Ishikawa (cell line): ENCODE results near the gene GOSR1.

ENCODE experiments used
- CEBPB ChIP-seq: IDR thresholded peaks from 2 replicates; pipeline ENCODE4 v1.6.1; 2012
- CREB1 ChIP-seq: IDR thresholded peaks from 2 replicates; pipeline ENCODE4 v1.6.1; 2012; ENCODE audit warnings: low read depth
- EGR1 ChIP-seq: IDR thresholded peaks from 2 replicates; pipeline ENCODE4 v1.6.1; 2012
- EP300 ChIP-seq: IDR thresholded peaks from 2 replicates; pipeline ENCODE4 v1.6.1; 2012; ENCODE audit warnings: borderline replicate concordance
- FOXM1 ChIP-seq: IDR thresholded peaks from 2 replicates; pipeline ENCODE4 v1.6.1; 2012; ENCODE audit warnings: low read depth, borderline replicate concordance
- MAX ChIP-seq: IDR thresholded peaks from 2 replicates; pipeline ENCODE4 v1.6.1; 2012
- NFIC ChIP-seq: IDR thresholded peaks from 2 replicates; pipeline ENCODE4 v1.6.1; 2012
- RAD21 ChIP-seq: IDR thresholded peaks from 2 replicates; pipeline ENCODE4 v1.6.1; 2012; ENCODE audit warnings: low read depth
- REST ChIP-seq: IDR thresholded peaks from 2 replicates; pipeline ENCODE4 v1.6.1; 2012; ENCODE audit warnings: low read depth, mild to moderate bottlenecking
- TAF1 ChIP-seq: IDR thresholded peaks from 2 replicates; pipeline ENCODE4 v1.6.1; 2012; ENCODE audit warnings: low read depth, mild to moderate bottlenecking
- TCF12 ChIP-seq: IDR thresholded peaks from 2 replicates; pipeline ENCODE4 v1.6.1; 2012; ENCODE audit warnings: low read depth
- TEAD4 ChIP-seq: IDR thresholded peaks from 2 replicates; pipeline ENCODE4 v1.6.1; 2012
- USF1 ChIP-seq: IDR thresholded peaks from 2 replicates; pipeline ENCODE4 v1.6.1; 2012
- YY1 ChIP-seq: IDR thresholded peaks from 2 replicates; pipeline ENCODE4 v1.6.1; 2012; ENCODE audit warnings: low read depth
- ZBTB7A ChIP-seq: IDR thresholded peaks from 2 replicates; pipeline ENCODE4 v1.6.1; 2012; ENCODE audit warnings: low read depth

Gene GOSR1

GRCh38 chr17:30443721-30444120 lies 33.5 kb upstream of the GOSR1 start:
- no peak for TF ChIP-seq MAX
- no peak for TF ChIP-seq NFIC
- no peak for TF ChIP-seq REST
- no peak for TF ChIP-seq CREB1
- no peak for TF ChIP-seq RAD21
- no peak for TF ChIP-seq TCF12
- TF ChIP-seq EP300, result no peak
- TF ChIP-seq FOXM1, result no peak
- no peak for TF ChIP-seq YY1
- no peak for TF ChIP-seq ZBTB7A
- no peak for TF ChIP-seq CEBPB
- TF ChIP-seq TAF1, result no peak

- TF ChIP-seq EP300, result no peak
- no peak for TF ChIP-seq TAF1
- TF ChIP-seq TEAD4, result no peak
- TF ChIP-seq CREB1, result no peak
- TF ChIP-seq TCF12, result no peak
- no peak for TF ChIP-seq ZBTB7A
- TF ChIP-seq NFIC, result no peak
- no peak for TF ChIP-seq CEBPB
- TF ChIP-seq MAX, result no peak
- no peak for TF ChIP-seq USF1
- TF ChIP-seq FOXM1, result no peak
- TF ChIP-seq REST, result no peak
Measured at GRCh38 chr17:30449480-30449879, 27.7 kb upstream of the GOSR1 start.

- TF ChIP-seq REST (no peak), YY1 (no peak), ZBTB7A (no peak), FOXM1 (no peak), MAX (no peak), RAD21 (no peak), TCF12 (no peak), EGR1 (no peak), CEBPB (no peak), EP300 (no peak), NFIC (no peak), TAF1 (no peak), CREB1 (no peak), TEAD4 (no peak), USF1 (no peak)
Measured at GRCh38 chr17:30450125-30451027, 26.8 kb upstream of the GOSR1 start.

- TF ChIP-seq EP300 (no peak), FOXM1 (no peak), CEBPB (no peak), EGR1 (no peak), ZBTB7A (no peak), NFIC (no peak), CREB1 (no peak)
Measured at GRCh38 chr17:30454635-30455034, 22.6 kb upstream of the GOSR1 start.
